Lower lobe of right lung (tissue), 2 donors: Measurements from ENCODE around the gene VWA5B2. TPM values are rescaled to one million over a fixed set of nuclear protein-coding genes. Genes with fewer than 3 reads are reported as not detected.

Experiments used
- ATAC-seq, 2 donors: fragments of 200-7000 bp; cut with Tn5 transposase; one replicate each; pipeline ENCODE4 v1.9.1; 2020 to 2022; ENCODE audit warnings: mild to moderate bottlenecking in 2 of 2, moderate library complexity in 2 of 2
- DNase-seq: peaks from one replicate; pipeline ENCODE4 v3.0.0-alpha.2; 2020
- H3K27ac ChIP-seq: fragments of 200-600 bp; one replicate; pipeline ENCODE4 v1.8.0; 2022
- H3K27me3 ChIP-seq: fragments of 200-600 bp; one replicate; pipeline ENCODE4 v1.8.0; 2022; ENCODE audit warnings: low read depth
- H3K36me3 ChIP-seq: fragments of 200-600 bp; one replicate; pipeline ENCODE4 v1.8.0; 2022; ENCODE audit warnings: mild to moderate bottlenecking
- H3K4me1 ChIP-seq: fragments of 200-600 bp; one replicate; pipeline ENCODE4 v1.8.0; 2022
- H3K4me3 ChIP-seq: fragments of 200-600 bp; one replicate; pipeline ENCODE4 v1.8.0; 2022; ENCODE audit warnings: mild to moderate bottlenecking
- H3K9me3 ChIP-seq: fragments of 200-600 bp; one replicate; pipeline ENCODE4 v1.8.0; 2022
- CTCF ChIP-seq: fragments of 200-600 bp; IDR thresholded peaks from one replicate; pipeline ENCODE4 v1.8.0; 2022; ENCODE audit warnings: antibody characterized with exemption, mild to moderate bottlenecking
- intact Hi-C: fragments of 100-400 bp; cut with DNase I; formaldehyde crosslinking; loops from one replicate; pipeline ENCODE4 v1.11.0; 2022
- total RNA-seq: library from RNA; stranded (reverse); fragmentation: NEBNext Ultra II Directional; extraction: Animal tissue kit (Norgen Biotek cat#: 25700); gene quantifications from one replicate; pipeline ENCODE4 v1.2.1, GENCODE V29; 2021
- donor health status: DM: no; HTN: yes; CAD: no; lungs with severe emphysema.

Gene VWA5B2
- total RNA-seq, 1 donor from 2014 or later = 0.47 TPM

DNA sequence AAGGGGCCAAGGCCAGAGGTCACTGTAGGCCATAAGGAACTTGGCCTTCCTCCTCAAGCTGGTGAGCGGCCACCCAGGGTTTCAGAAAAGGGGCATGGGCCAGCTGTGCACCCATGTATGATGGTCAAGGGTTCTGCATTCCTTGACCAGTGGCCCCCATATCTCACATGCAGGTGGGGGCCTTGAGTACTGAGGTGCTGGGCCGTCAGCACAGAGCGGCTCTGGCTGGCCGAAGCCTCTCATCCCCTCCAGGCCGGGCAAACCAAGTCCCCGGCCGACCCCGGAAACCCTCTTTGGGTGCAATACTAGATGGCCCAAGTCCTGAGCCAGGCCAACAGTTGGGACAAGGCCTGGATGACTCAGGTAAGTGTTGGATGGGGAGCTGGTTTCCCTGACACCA is 9.8 kb downstream of the VWA5B2 start:
- Histone ChIP-seq H3K27ac (no peak overlapping the region), H3K27me3 (peaks cover 16% of the 10 kb centered on the region), H3K9me3 (no peaks in the 10 kb centered on the region), H3K4me3 (no peak overlapping the region), H3K36me3 (peaks cover 24% of the 10 kb centered on the region), H3K4me1 (no peaks in the 10 kb centered on the region)
- intact Hi-C loops = no loop called here
- no peak for ATAC-seq
- DNase-seq = peak; percentile 15
- no peak for TF ChIP-seq CTCF

DNA sequence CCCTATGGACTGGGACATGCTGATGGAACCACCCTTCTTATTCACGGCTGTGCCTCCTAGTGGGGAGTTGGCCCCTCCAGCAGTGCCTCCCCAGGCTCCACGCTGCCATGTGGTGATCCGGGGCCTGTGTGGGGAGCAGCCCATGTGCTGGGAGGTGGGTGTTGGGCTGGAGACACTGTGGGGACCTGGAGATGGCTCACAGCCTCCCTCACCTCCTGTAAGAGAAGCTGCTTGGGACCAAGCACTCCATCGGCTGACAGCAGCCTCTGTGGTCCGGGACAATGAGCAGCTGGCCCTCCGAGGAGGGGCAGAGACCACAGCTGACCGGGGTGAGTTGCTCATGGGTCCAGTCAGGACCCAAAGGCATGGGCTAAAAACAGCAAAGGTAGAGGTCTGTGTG is 10.3 kb downstream of the VWA5B2 start:
- peaks cover 16% of the 10 kb centered on the region for H3K27me3 ChIP-seq
- intact Hi-C loops = no loop called here
- H3K9me3 ChIP-seq = no peaks in the 10 kb centered on the region
- H3K36me3 ChIP-seq = peaks cover 29% of the 10 kb centered on the region
- H3K4me1 ChIP-seq = no peaks in the 10 kb centered on the region
- TF ChIP-seq CTCF = no peak
- H3K27ac ChIP-seq = no peak overlapping the region
- peak; percentile 19 for DNase-seq
- no peak for ATAC-seq
- no peak overlapping the region for H3K4me3 ChIP-seq

DNA sequence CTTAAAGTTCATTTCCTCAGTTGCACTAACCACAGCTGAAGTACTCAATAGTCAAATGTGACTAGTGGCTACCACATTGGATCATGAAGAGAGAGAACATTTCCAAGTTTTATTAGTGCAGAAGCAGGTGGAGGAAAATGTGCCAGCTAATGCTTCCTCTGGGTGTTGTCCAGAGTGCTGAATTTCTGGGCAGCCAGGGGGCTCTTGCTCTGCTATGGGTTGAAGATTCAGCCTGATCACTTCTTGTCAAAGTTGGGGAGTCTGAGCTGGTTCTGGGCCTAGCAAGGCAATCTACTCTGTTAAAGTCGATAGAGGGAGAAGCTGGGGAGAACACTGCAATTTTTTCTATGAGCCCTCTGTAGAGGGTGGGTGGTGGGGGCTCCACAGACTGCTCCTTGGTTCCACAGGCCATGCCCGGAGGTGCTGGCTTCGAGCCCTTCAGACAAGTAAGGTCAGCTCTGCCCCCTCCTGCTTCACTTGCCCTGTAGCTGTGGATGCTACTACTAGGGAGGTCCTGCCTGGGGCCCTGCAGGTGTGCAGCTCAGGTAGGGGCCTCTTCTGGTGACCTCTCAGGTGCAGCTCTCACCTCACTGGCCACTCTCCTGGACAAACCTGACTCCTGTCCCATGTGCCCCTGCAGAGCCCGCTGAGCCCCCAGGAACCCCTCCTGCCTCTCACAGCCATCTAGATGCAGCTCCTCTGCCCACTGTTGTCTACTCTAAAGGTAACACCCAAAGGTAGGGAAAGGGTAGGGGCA is 11.2 kb downstream of the VWA5B2 start:
- DNase-seq (peak; percentile 43), ATAC-seq (no peak)
- peaks cover 16% of the 10 kb centered on the region for H3K27me3 ChIP-seq
- no peak overlapping the region for H3K4me3 ChIP-seq
- peaks cover 37% of the 10 kb centered on the region for H3K36me3 ChIP-seq
- intact Hi-C loops = no loop called here
- no peak for TF ChIP-seq CTCF
- no peaks in the 10 kb centered on the region for H3K4me1 ChIP-seq
- no peaks in the 10 kb centered on the region for H3K9me3 ChIP-seq
- no peak overlapping the region for H3K27ac ChIP-seq

GRCh38 chr3:184241141-184241446 is 11.7 kb downstream of the VWA5B2 start:
- Histone ChIP-seq H3K4me3 (no peak overlapping the region), H3K27me3 (peaks cover 16% of the 10 kb centered on the region), H3K36me3 (peaks cover 38% of the 10 kb centered on the region), H3K9me3 (no peaks in the 10 kb centered on the region), H3K27ac (no peak overlapping the region), H3K4me1 (no peaks in the 10 kb centered on the region)
- DNase-seq (peak; percentile 45), ATAC-seq (no peak)
- intact Hi-C loops = no loop called here
- TF ChIP-seq CTCF = no peak

DNA sequence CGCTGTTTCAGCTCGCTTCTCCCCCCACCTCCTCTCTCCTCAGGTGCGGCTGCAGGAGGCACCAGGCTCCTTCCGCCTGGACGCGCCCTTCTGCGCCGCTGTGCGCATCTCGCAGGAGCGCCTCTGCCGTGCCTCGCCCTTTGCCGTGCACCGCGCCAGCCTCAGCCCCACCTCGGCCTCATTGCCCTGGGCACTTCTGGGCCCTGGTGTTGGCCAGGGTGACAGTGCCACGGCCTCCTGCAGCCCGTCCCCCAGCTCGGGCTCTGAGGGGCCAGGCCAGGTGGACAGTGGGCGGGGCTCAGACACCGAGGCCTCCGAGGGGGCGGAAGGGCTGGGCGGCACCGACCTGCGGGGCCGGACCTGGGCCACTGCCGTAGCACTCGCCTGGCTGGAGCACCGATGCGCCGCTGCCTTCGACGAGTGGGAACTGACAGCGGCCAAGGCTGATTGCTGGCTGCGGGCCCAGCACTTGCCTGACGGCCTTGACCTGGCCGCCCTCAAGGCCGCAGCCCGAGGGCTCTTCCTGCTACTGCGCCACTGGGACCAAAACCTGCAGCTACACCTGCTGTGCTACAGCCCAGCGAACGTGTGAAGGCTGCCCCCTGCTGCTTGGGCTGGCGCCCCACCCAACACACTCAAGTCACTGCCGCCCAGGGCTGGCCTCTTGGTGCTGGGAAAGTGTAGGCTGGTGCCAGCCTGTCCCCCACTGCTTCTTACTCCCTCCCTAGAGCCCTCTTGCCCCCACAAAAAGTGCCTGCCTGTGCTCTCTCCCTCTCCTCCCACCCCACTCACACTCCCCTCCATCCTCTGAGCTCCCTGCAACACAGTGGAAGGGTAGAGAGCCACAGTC is 12.3 kb downstream of the VWA5B2 start:
- Histone ChIP-seq H3K36me3 (peaks cover 38% of the 10 kb centered on the region), H3K4me1 (no peaks in the 10 kb centered on the region), H3K4me3 (peak overlapping the region; percentile 17), H3K27ac (no peak overlapping the region), H3K27me3 (peaks cover 11% of the 10 kb centered on the region), H3K9me3 (no peaks in the 10 kb centered on the region)
- peak; percentile 74 for DNase-seq
- intact Hi-C loops = no loop called here
- peak; percentile 53 for TF ChIP-seq CTCF
- ATAC-seq = peak; percentile 88 to 91
